HEK293 (cell line): ENCODE data around the gene NCCRP1.

Experiments used
- BCL11B ChIP-seq: fragments of 450-650 bp; formaldehyde crosslinking; IDR thresholded peaks from 2 replicates; pipeline ENCODE4 v1.5.1; 2016; ENCODE audit warnings: low read depth, missing biosample characterization, missing genetic modification characterization
- CTCF ChIP-seq: fragments of 450-650 bp; formaldehyde crosslinking; IDR thresholded peaks from 2 replicates; pipeline ENCODE4 v1.5.1; 2016; ENCODE audit warnings: missing biosample characterization, missing genetic modification characterization
- PBX3 ChIP-seq: sonication (generic); formaldehyde crosslinking; IDR thresholded peaks from 2 replicates; pipeline ENCODE4 v1.8.1; 2022; ENCODE audit warnings: mild to moderate bottlenecking, moderate library complexity, missing genetic modification reagents
- ZFP3 ChIP-seq: fragments of 450-650 bp; formaldehyde crosslinking; IDR thresholded peaks from 2 replicates; pipeline ENCODE4 v1.5.1; 2016; ENCODE audit warnings: low read depth, missing biosample characterization, missing genetic modification characterization
- ZNF133 ChIP-seq: fragments of 450-650 bp; formaldehyde crosslinking; IDR thresholded peaks from 2 replicates; pipeline ENCODE4 v1.5.1; 2016; ENCODE audit warnings: missing biosample characterization, missing genetic modification characterization
- ZNF175 ChIP-seq: fragments of 450-650 bp; formaldehyde crosslinking; IDR thresholded peaks from 2 replicates; pipeline ENCODE4 v1.5.1; 2016; ENCODE audit warnings: missing biosample characterization, missing genetic modification characterization
- ZNF23 ChIP-seq: fragments of 450-650 bp; formaldehyde crosslinking; IDR thresholded peaks from 2 replicates; pipeline ENCODE4 v1.5.1; 2016; ENCODE audit warnings: missing biosample characterization, missing genetic modification characterization, borderline replicate concordance
- ZNF335 ChIP-seq: fragments of 450-650 bp; formaldehyde crosslinking; conservative IDR thresholded peaks from 2 replicates; pipeline ENCODE4 v1.5.1; 2016; ENCODE audit warnings: missing biosample characterization, missing genetic modification characterization
- TF ChIP-seq, protein P1 (sequence below): fragments of 450-650 bp; formaldehyde crosslinking; IDR thresholded peaks from 2 replicates; pipeline ENCODE4 v1.5.1; 2017; ENCODE audit warnings: missing biosample characterization, missing genetic modification characterization
- TF ChIP-seq, protein P2 (sequence below): IDR thresholded peaks from 2 replicates; pipeline ENCODE4 v1.6.1; 2011; ENCODE audit warnings: mild to moderate bottlenecking, low read depth, low read length, borderline replicate concordance

- TF ChIP-seq CTCF (no peak), ZNF175 (tag by site-specific recombination) (no peak), ZNF23 (tag by site-specific recombination) (no peak), BCL11B (tag by site-specific recombination) (no peak), PBX3 (CRISPR knock-in tag) (no peak), ZNF335 (no peak), ZFP3 (tag by site-specific recombination) (no peak), ZNF133 (no peak)
- TF ChIP-seq, protein P1, sequence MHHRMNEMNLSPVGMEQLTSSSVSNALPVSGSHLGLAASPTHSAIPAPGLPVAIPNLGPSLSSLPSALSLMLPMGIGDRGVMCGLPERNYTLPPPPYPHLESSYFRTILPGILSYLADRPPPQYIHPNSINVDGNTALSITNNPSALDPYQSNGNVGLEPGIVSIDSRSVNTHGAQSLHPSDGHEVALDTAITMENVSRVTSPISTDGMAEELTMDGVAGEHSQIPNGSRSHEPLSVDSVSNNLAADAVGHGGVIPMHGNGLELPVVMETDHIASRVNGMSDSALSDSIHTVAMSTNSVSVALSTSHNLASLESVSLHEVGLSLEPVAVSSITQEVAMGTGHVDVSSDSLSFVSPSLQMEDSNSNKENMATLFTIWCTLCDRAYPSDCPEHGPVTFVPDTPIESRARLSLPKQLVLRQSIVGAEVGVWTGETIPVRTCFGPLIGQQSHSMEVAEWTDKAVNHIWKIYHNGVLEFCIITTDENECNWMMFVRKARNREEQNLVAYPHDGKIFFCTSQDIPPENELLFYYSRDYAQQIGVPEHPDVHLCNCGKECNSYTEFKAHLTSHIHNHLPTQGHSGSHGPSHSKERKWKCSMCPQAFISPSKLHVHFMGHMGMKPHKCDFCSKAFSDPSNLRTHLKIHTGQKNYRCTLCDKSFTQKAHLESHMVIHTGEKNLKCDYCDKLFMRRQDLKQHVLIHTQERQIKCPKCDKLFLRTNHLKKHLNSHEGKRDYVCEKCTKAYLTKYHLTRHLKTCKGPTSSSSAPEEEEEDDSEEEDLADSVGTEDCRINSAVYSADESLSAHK (tag by site-specific recombination) = no peak
- TF ChIP-seq, protein P2, sequence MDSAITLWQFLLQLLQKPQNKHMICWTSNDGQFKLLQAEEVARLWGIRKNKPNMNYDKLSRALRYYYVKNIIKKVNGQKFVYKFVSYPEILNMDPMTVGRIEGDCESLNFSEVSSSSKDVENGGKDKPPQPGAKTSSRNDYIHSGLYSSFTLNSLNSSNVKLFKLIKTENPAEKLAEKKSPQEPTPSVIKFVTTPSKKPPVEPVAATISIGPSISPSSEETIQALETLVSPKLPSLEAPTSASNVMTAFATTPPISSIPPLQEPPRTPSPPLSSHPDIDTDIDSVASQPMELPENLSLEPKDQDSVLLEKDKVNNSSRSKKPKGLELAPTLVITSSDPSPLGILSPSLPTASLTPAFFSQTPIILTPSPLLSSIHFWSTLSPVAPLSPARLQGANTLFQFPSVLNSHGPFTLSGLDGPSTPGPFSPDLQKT = no peak
Measured at GRCh38 chr19:39158646-39159260, 38.0 kb upstream of the NCCRP1 start.
